BE2C (cell line): ENCODE measurements around the gene EIF1.
"Not testable (repeated sequence)": the region's sequence is repeated elsewhere in the genome, so short reads cannot be mapped to it uniquely, and the experiment has no call there.

Experiments used
- DNase-seq: peaks from one replicate; pipeline ENCODE4 v3.0.0-alpha.2; 2020
- H3K27me3 ChIP-seq: fragments of 250-450 bp; sonication (Bioruptor Pico); 2 replicates; pipeline ENCODE4 v1.5.1; 2020; ENCODE audit warnings: mild to moderate bottlenecking
- H3K36me3 ChIP-seq: fragments of 250-450 bp; sonication (Bioruptor Pico); 2 replicates; pipeline ENCODE4 v1.5.1; 2020; ENCODE audit warnings: mild to moderate bottlenecking
- H3K4me1 ChIP-seq: fragments of 250-450 bp; sonication (Bioruptor Pico); 2 replicates; pipeline ENCODE4 v1.5.1; 2020
- H3K4me3 ChIP-seq: 2 replicates; pipeline ENCODE4 v1.5.1; 2011; ENCODE audit warnings: low read depth, low read length
- H3K9me3 ChIP-seq: fragments of 250-450 bp; sonication (Bioruptor Pico); 2 replicates; pipeline ENCODE4 v1.5.1; 2020
- CTCF ChIP-seq: IDR thresholded peaks from 2 replicates; pipeline ENCODE4 v1.5.1; 2012; ENCODE audit warnings: mild to moderate bottlenecking, low read depth, low read length

EIF1 gene

GRCh38 chr17:41695134-41695661 is 6.5 kb downstream of the EIF1 start:
- TF ChIP-seq CTCF, result no peak
- Histone ChIP-seq H3K4me3 (no peak overlapping the region), H3K27me3 (no peaks in the 10 kb centered on the region), H3K4me1 (no peaks in the 10 kb centered on the region; the same call in 1 of the 2 replicates), H3K36me3 (peaks cover 41% of the 10 kb centered on the region), H3K9me3 (no peaks in the 10 kb centered on the region)
- DNase-seq, result no peak

- H3K36me3 ChIP-seq, result peaks cover 32% of the 10 kb centered on the region
- DNase-seq, result peak; percentile 85
- H3K4me3 ChIP-seq, result no peak overlapping the region
- H3K27me3 ChIP-seq, result no peaks in the 10 kb centered on the region
- no peaks in the 10 kb centered on the region for H3K9me3 ChIP-seq
- TF ChIP-seq CTCF, result peak; percentile 86
- H3K4me1 ChIP-seq, result no peaks in the 10 kb centered on the region; the same call in 1 of the 2 replicates
Observed at GRCh38 chr17:41695954-41696757, 7.5 kb downstream of the EIF1 start.

GRCh38 chr17:41697122-41697962 is 8.7 kb downstream of the EIF1 start:
- TF ChIP-seq CTCF, result no peak
- Histone ChIP-seq H3K27me3 (no peaks in the 10 kb centered on the region), H3K4me3 (no peak overlapping the region), H3K4me1 (no peaks in the 10 kb centered on the region; the same call in 1 of the 2 replicates), H3K9me3 (no peaks in the 10 kb centered on the region), H3K36me3 (peaks cover 20% of the 10 kb centered on the region)
- DNase-seq, result no peak

GRCh38 chr17:41700843-41701242 is 12.2 kb downstream of the EIF1 start:
- H3K27me3 ChIP-seq, H3K36me3 ChIP-seq, H3K4me1 ChIP-seq, H3K9me3 ChIP-seq, DNase-seq, H3K4me3 ChIP-seq: not testable (repeated sequence)

GRCh38 chr17:41702712-41703111 is 14.0 kb downstream of the EIF1 start:
- no peak overlapping the region for H3K4me3 ChIP-seq
- H3K9me3 ChIP-seq, result no peaks in the 10 kb centered on the region
- H3K27me3 ChIP-seq, result no peaks in the 10 kb centered on the region
- no peak for TF ChIP-seq CTCF
- H3K36me3 ChIP-seq, result no peaks in the 10 kb centered on the region
- H3K4me1 ChIP-seq, result peaks cover 5% of the 10 kb centered on the region
- DNase-seq, result no peak

GRCh38 chr17:41705271-41705991 is 16.7 kb downstream of the EIF1 start:
- H3K27me3 ChIP-seq, result no peaks in the 10 kb centered on the region
- no peak overlapping the region for H3K4me3 ChIP-seq
- TF ChIP-seq CTCF, result no peak
- H3K36me3 ChIP-seq, result no peaks in the 10 kb centered on the region
- H3K4me1 ChIP-seq, result peaks cover 7% of the 10 kb centered on the region
- DNase-seq, result peak; percentile 34
- H3K9me3 ChIP-seq, result no peaks in the 10 kb centered on the region
